ENCODE measurements around the gene IL1R2.

IL1R2 gene

DNA sequence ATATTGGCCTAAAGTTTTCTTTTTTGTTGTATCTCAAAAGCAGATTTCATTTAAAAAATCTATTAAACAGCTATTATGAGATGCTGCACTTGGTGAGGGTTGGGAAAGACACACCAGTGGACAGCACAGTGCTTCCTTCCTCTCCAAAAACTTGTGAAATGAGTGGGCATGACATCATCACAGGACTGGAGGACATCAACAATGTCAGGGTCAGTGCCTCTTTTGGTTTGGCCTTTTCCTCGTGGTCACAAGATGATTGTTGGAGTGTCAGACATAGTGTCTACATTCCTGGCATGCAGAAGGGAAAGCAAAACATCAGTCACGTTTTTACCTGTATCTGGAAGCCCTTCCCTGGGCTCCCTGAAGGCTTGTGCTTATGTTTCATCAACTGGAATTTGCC, 49.6 kb downstream of the IL1R2 start:
- no peak for DNase-seq (ENCODE audit: low read depth in 2 of 2)

DNA sequence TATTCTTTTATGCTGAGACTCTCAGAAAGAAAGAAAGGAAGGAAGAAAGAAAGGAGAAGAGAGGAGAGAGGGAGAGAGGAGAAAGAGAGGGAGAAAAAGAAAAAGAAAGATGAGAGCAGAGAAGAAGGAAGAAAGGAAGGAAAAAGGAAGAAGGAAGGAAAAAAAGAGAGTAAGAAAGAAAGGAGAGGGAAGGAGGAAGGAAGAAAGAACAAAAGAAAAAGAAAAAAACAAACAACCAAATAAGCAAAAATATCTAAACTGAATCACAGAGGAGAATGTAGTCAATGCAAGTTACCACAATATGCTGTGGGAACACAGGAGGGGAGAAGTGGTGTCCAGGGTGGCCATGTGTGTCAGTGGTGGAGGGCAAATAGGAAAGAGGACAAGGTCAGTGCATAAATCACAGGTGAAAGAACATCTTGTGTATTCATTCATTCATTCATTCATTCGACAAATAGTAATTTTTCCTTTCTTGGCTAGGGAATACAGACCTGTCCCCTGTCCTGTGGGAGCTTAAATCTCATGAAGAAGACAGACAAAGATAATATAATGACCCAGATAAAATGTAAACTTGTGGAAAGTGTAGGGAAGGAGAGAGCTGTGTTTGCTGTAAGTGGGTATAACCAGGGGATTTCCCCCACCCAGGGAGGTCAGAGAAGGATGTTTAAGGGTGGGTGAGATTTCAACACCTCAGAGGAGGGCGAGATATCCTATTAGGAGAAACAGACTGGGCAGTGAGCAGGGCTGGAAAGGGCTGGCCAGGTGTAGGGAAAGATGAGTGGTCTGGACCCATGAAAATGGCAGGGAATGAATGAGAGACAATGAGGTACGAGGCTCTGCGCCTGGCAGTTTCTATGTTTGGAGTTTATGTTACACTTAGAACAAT, 50.7 kb downstream of the IL1R2 start:
- DNase-seq (ENCODE audit: low read depth in 2 of 2), result no peak

DNA sequence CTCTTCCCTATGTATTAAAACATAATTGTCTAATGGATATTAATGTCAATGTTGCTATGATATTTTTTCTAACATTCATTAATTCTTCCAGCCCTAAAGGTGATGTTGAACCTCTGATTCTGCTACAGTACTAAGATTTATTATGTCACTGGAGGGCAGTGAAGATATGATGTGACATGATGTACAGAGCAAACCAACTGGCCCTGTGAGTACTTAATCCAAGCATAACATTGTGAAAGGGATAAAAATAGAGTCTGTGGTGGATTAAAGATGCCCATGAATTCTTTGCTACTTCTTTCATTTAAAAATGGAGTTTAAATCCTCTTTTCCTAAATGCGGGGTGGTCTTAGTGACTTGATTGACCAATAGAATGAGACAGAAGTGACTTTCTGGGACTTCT, 51.8 kb downstream of the IL1R2 start:
- no peak for DNase-seq (ENCODE audit: low read depth in 2 of 2)

DNA sequence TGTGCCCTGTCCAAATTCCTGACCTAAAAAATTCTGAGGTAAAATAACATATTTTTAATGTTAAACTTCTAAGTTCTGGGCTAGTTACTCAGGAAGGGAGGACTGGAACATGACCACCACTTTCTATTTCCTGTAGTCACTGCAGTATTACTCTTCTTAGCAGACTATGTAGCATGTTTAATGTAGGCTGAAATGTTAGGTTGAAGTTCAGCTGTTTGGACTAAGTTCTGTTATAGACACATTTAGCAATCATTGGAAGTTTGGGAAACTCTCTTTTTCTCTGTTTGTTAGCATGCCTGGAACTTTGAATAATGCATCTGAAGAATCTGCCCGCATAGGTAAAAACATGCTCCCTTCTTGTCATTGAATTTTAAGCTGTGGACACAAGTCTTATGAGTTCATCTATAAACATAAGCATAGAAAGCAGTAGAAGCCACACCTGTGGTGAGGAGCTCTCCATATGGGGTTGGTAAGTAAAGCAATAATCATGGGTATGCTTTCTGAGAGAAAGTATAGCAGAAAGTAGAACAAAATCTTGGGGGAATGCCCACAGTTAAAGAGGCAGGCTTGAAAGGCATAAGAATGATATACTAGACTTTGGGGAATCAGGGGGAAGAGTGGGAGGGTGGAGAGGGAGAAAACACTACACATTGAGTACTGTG, 52.6 kb downstream of the IL1R2 start:
- no peak for DNase-seq (ENCODE audit: low read depth in 2 of 2)

DNA sequence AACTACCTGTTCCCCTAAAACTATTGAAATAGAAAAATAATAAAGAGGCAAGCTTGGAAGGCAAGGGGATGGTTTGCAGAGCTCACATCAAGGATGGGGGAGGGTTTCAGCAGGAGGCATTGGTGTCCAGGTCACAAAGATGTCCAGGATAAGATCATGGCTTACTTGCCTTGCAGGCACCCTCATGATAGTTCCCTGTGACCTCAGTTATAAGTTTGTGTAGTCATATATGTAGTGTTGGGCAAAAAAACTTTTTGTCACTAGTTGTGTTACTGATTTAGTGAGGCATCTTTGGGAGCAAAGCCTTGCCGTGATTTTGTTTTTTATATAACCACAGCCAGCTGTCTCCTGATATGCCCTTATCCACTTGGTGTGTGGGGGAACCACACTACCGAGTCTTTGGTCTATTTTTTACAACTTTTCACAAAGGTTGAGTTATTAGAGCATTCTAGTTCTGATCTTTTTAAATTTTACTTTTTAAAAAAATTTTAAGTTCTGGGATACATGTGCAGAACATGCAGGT, 53.3 kb downstream of the IL1R2 start:
- DNase-seq (ENCODE audit: low read depth in 2 of 2), result no peak

DNA sequence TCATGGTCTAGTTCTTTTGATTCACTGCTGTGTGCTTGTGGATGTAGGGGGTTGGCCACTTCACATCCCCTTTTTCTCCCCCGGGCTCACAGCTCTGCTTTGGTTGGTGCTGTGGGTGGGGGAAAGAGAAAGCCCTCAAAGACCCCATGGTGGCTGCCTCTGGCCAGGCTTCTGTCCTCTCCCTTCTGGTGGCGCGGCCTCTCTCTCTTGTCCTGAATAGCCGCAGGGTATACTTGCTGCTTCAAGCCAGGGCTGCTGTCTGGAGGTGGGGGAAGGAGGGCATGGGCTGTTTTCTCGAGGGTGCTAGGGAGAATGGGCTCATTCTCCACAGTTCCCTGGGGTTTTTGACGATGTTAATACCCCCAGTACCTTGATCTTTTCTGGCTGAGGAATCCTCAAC, 53.9 kb downstream of the IL1R2 start:
- DNase-seq (ENCODE audit: low read depth in 2 of 2), result no peak

DNA sequence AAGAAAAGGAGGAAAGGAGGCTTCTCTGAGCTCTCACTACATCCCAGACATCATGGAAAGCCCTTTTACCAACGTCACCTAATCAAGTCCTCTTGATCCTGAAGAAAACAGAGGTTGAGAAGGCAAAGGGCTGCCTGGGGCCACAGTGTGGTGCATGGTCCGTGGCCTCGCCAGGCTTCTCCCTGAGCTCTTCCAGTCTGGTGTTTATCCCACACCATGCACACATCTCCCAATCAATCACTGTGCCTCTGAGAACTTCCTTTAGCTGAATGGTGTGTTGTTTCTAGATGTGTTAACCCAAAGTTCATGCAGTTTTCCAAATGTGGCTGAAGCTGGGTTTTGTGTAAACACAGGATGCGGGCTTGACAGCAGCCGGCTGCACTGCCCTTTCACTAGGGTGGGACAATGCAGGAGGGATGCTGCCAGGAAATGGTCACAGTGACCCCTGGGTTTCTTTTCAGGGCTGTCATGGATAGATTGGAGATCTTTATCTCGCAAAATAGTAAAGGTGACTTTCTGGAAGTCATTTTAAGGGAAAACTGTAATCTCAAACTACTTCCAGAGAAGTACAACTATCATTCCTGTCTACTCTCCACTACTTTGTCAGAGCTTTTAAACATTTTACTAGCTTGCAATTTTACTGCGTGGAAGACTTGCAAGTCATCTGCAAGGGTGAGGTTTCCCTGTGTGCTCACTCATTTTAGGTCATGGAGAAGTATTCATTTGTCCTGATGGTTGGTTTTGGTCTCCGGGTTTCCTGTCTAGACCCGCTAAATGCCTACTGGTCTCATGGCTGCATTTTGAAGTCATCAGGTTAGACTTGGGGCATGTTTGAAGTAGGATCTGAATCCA, 54.6 kb downstream of the IL1R2 start:
- no peak for DNase-seq (ENCODE audit: low read depth in 2 of 2)

DNA sequence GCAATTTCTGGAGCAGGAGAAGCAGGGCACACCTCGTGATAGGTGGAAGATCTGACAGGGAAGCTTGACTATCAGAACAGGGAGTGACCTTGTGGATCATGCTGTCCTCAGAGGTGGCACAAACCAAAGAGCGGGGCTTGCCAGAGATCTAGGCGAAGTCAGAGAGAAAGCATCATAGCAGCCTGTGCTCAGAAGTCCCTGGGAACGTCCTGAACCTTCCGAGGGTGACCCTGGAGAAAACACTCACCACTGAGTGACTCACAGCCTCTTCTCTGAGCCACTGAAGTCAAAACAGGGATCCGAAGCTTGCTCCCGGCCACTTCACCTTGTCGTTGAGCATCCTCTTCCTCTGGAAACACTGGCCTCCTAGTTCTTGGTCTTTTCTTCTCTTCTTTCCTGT, 56.7 kb downstream of the IL1R2 start:
- no peak for DNase-seq (ENCODE audit: low read depth in 2 of 2)

DNA sequence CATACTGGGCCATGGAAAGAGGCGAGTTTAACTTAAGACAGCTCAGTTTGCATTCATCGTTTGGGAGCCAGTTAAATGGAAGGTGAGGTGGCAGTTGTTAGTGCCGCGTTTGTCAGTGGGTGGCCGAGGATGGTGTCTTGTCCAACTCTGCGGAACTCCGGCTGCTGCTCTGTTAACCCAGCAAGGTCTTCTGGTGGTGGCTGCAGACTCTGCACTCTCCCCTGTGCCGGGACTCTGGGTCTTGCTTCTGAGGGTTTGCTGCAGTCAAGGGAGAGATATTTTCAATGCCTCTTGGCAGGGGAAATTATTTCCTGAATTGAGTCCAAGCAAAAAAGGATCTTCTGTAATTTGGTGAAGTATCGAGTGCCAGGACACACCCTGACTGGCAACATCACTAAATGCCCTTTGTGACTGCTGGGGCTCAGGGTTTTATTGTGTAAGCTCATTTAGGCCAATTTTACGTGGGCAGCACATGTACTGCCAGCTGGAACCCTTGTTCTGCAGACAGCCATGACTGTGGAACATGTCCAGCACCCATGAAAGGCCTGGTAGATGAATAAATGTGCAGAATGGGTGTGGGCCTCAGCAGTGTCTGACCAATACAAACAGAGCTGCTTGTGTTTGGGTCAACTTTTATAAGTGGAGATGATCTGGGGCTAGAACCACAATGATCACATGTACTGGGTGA, 58.1 kb downstream of the IL1R2 start:
- no peak for DNase-seq (ENCODE audit: low read depth in 2 of 2)

DNA sequence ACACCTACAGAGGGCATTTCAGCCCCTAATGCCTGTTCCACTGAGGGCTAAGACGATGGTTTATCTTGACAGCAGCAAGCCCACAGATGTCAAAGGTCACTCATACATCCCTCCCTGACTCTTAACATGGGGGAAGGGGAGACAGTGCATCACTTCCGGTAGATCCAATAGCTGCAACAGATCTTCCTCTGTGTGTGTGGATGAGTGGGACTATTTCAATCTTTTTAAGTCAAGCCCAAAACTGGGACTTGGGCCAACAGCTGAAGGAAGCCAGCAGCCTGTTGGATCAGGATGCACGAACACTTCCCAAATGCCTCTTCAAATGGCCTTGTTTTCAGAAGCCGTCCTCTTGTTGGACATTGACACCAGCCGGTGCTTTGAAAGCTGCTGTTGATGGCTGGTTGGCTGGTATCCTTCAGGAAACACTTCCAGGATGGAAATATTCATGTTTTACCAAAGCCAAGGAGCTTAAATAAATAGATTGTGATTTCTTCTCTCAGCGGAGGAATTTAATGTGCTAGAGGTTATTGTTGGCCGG, 59.2 kb downstream of the IL1R2 start:
- peak in 1 of 2 experiments; percentile 72 for DNase-seq (ENCODE audit: low read depth in 2 of 2)

DNA sequence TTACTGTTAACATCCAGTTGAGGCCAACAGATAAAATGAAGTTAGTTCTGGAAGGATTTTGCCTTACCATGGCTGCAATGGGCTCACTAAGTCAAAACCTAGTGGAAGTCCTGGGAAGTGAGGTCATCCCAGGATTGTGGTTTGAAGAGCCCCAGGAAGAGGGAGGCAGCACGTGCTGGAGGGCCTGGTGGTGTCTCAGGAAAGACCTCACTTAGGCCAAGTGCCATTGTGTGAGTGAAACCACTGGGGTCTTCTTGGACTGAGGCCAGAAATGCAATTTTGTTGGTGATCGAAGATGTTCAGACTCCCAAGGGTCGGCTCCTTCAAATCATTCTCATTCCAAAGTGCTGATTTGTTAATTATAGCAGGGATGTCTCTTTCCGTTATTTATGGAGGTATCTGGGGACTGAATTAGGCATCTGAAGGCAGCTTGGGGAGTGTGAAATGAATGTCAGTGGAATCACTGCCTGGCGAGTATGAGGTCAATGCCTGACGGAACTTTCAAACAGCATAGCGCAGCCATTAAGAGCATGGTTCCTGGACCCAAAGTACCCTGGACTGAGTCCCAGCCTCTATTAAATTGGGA, 60.0 kb downstream of the IL1R2 start:
- DNase-seq (ENCODE audit: low read depth in 2 of 2), result no peak

DNA sequence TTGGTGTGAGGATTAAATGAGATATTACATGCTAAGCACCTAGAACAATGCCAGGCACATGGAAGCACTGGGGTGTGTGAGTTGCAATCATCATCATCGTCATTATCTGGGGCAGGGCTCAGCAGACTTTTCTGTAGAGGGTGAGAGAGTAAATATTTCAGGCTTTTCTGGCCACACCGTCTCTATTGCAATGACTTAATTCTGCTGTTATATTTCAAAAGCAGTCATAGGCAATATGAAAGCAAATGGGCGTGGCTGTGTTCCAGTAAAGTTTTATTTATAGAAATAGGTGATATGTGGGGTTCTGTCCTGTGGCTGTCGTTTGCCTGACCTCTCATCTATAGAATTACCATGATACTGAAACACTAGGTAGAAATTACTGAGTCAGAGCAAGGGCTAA, 60.6 kb downstream of the IL1R2 start:
- DNase-seq (ENCODE audit: low read depth in 2 of 2), result no peak

DNA sequence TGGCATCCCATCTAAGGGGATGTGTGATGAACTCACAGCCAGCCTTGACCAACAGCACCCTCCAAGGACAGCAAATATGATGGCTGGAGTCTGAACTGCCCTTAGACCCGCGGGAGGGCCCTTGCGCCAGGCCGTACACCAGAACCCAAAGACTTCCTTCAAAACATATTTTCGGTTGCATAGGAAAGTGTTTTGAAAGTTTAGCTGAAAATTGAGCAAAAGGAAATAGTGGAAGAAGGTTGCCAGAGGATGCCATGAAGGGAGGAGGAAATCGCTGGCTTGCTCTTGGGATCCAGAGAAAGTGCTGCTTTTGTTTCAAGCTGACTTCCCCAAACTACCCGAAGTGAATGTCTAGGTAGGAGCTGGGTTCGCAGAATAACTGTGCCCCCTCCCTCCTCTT, 61.3 kb downstream of the IL1R2 start:
- no peak for DNase-seq (ENCODE audit: low read depth in 2 of 2)

DNA sequence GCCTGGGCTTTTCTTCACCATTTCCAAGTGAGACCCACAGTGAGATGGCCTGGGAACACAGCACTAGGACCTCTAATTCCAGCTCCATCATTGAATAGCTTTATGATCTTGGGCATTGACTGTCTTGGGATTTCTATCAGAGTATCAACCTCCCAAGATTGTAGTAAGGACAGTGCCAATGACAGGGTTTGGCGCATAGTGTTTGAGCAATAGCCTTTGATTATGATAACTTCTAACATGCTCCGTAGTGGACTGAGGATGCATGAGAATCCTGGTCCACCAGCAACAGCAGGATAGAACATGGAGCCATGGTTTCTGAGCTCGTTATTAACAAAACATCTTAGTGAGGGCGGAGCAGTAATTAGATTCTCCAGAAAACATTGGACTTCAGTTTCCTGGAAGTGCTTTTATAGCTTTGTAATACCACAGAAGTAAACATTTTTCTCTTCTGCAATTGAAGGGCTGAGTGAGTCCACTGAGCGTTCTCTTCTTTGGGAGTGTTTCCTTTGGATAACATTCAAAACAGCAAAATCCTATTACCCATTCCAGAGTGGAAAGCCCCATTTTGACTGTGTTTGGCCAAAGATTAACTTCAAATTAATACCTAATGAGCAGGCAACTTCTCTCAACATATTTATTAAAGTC, 63.7 kb downstream of the IL1R2 start:
- DNase-seq (ENCODE audit: low read depth in 2 of 2), result no peak

DNA sequence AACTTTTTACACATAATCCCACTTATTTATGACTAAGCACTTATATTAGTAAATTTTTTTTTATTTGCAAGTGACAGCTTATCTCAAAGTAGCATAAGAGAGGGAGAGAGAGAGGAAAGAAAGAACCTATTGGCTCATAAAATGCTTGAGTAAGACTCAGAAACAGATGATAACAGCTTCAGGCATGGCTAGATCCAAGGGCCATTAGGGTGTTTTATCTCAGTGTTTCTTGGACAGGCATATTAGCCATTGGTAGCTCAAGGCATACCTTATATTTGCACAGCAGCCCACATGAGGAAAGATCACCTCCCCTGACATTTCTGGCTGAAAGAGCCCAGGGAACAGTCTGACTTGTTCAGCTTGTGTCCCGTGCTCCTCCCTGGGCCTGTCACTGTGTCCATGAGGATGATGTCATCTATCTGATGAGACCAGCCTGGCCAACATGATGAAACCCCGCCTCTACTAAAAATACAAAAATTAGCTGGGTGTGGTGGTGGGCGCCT, 64.4 kb downstream of the IL1R2 start:
- no peak for DNase-seq (ENCODE audit: low read depth in 2 of 2)

DNA sequence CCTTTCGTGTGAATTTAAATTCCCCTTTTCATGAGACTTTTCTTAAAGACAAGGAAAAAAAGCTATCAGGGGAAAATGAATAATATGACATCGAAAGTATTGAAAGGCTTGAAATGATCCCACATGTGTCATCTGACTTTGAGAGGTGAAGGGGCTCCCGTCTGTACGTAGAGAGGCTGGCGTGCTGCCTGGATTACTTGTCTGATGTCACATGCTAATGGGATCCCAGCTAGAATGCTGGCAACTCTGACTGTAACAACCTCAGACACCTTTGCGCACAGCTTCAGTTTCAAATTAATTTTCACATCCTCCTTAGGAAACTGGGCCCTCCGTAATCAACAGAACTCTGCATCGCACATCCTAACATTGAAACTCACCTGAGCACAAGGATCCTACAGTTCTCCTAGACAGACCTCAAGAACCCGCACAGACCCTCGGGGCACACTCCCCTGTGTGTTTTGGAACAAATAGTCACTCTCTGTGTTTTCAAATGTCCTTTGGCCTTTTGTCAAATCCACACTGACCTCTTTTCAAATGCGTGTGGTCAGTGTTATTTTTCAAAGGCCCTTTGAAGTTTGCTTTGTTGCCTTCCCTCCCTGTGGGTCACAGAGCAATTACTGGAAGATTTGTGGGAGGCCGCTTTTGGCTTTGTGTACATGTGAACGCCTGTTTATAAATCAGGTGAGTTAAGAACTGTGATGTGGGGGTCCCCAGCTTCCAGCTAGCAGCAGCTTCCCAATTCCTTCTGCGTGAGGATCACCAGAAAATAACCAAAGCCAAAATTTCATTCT, 65.9 kb downstream of the IL1R2 start:
- DNase-seq (ENCODE audit: low read depth in 2 of 2), result no peak

DNA sequence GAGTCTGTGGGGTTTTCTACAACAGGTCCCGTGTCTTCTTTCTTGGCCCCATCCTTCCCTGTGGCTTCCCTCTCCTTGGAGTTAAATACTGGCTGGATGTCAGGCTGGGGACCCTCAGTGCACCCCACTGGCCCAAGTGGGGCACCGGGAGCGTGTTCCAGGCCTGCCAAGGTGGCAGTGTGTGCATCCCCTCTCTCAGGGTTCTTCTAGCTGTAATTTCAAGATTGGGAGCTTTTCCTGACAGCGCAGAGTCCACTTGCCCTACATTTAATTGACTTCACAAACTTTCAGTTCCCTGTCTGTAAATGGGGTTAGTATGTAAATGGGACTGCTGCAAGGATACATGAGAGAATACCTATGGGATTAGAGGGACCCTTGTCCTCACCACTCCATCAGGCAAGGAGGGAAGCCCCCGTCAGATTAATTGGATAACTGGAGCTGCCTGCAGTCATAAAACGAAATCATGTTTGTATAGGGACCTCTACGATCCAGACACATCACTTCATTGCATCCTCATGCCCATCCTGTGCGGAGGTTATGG, 66.6 kb downstream of the IL1R2 start:
- DNase-seq (ENCODE audit: low read depth in 2 of 2), result no peak

DNA sequence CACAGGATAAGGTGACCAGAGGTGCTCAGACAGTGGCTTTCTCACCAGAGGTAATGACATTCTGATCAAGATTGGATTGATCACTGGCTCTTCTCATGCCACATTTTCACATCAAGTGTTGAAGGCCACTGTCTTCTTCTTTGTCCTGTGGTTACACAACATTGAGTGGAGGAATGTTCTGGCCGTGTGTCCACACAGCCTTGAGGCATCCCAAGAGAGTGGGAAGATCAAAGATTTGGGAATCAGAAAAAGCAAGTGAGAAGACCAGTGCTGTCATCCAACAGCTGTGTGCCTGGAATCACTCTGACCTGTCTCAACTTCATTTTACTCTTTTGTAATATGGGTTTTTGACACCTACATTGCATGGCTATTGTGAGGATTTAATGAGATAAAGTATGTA, 67.4 kb downstream of the IL1R2 start:
- DNase-seq (ENCODE audit: low read depth in 2 of 2), result no peak

DNA sequence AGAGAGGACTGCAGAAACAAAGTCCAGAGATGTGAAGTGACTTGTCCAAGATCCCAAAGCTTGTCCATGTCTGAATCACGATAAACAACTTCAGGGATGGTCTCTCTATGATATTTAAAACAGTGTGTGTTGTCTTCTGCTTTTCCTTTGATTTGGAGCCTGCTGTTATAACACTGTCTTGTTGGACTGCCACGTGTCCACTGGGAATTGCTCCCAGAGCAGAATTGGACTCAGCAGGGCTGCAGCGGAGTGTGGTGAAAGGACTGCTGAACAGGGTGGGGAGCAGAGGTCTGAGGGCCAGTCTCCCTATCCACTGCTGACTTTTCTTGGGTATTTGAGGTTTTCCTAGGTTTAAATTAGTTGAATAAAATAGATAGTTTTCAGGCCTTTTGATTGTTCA, 68.3 kb downstream of the IL1R2 start:
- DNase-seq (ENCODE audit: low read depth in 2 of 2), result no peak
